Measurements from ENCODE around the gene LHPP.

Gene LHPP

DNA sequence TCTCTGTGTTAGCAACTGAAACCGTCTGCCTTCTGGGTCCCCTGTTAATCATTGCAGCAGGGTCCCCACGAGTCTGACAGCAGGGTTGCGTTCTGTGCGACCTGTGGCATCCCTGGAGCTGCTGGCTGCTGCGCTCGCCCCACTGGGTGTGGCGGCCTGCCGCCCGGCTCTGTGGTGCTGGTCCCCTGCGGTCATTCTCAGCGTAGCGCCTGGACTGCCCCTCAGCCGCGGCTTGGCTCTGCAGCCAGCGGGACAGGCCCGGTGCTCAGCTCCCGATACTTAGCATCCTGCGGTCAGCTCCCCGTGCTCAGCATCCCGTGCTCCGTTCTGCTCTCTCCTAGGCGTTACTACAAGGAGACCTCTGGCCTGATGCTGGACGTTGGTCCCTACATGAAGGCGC lies 35.0 kb downstream of the LHPP start:
- DNase-seq (ENCODE audit: low read depth), result no peak

DNA sequence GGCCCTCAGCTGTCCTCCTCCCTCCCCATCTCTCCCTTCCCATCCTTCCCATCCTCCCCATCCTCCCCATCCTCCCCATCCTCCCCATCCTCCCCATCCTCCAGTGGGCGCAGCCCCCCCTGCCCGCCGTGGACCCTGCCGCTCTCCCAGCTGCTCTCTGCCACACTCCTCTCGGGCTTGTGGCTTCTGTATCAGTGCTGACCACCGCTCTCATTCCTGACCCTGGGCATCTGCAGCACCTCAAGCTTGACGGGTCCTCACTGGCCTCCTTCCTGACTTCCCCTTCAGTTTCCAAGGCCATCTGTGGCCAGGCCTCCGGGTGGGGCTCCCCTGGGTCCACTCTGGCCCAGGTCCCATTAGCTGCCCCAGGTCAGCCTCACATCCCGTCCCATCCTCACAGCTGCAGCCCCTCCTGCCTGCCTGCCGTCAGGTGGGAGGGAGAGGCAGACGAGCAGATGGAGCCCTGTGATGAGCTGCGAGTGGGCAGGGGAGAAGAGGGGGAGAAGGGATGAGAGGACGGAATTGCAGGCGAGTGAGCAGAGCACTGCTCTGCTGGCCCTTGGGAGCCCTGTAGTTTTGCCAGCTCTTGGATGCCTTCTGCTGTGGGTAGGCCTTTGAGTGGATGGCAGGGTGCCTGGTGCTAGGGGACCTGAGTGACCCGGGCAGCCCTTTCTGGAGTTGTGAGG lies 35.7 kb downstream of the LHPP start:
- no peak for DNase-seq (ENCODE audit: low read depth)

DNA sequence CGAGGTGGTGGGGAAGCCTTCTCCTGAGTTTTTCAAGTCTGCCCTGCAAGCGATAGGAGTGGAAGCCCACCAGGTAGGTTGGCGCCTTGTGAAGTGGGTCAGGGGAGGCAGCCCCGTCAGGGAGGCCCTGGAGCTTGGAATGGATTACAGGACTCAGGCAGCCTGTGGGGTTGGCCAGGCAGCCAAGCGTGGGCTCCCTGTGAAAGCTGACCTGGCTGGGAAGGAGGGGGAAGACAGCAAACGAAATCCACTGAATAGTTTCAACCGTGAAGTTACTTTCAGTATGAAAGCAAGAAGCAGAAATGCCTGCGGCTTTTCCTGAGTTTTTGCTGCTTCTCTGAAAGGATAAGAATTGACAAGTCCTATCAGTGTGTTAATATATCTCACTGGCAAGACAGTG lies 36.4 kb downstream of the LHPP start:
- DNase-seq (ENCODE audit: low read depth), result no peak

DNA sequence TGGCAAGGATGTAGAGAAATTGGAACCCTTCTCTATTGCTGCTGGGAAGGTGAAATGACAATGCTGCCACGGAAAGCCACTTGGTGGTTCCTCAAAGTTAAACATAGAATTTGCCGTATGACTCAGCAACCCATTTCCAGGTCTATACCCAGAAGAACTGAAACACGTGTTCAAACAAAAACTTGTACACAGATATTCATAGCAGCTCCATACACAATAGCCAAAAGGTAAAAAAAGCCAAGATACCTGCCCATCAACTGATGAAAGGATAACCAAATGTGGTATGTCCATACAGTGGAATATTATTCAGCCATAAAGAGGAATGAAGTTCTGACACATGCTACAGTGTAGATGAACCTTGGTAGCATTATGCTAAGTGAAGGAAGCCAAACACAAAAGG lies 39.1 kb downstream of the LHPP start:
- no peak for DNase-seq (ENCODE audit: low read depth)

DNA sequence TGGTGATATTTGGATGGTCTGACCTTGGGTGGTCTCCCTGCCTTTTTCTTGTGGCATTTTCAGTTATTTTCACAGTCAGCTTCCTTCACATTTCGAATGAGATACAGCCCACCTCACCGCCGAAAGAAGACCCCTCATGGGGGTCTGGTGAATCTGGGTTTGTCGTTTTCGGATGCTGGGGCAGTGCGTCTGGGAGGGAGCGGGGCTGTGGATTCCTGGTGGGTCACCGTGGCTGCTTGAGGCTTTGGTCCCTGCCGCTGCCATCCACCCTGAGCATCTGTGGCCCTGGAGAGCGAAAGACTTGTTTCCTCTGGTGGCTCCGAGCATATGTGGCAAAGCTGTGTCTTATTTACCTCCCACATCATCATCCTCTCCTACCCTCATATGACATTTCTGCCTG lies 43.1 kb downstream of the LHPP start:
- no peak for DNase-seq (ENCODE audit: low read depth)

DNA sequence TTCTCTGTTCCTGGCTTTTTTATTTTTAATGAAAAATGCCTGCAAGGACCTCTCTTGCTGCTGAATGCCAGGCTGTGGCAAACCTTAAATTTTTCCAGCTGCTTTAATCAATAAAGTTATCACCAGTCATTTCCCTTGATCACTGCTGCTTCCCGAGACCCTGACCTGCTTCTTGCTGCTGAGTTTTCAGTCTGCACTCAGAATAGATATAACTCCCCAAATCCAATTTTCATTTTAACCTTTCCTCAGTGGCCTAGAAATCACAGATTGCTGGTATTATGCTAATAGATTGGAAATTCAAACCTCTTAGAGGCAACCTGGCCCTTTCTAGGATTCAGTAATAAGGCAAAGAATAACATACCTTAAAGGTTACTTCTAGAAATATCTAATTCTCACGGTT lies 43.7 kb downstream of the LHPP start:
- DNase-seq (ENCODE audit: low read depth), result no peak

DNA sequence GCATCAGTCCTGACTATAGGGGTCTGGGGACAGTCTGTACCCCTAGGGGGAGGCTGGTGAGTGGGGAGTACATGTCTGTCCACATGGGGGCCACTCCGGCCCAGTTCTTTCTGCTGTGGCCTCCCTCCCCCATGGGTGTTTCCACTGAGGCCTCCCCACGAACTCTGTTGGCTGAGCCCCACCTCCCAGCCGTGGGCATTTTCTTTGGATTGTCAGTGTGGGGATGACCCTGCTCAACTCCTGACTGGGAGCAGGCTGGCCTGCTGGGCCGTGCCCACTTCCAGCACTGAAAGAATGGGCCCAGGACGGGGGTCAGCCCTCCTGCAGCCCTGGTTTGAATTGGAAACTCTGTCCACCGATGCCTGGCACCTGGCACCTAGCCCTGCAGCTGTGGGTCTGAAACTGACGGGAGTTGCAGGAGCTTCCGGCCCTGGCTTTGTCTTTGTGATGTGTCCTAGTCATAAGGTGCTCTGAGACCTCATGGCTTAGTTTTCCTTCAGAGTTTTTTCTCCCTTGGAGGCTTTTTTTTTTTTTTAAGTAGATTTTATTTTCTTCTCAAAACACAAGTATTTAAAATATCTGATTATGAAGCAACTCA lies 46.5 kb downstream of the LHPP start:
- no peak for DNase-seq (ENCODE audit: low read depth)

DNA sequence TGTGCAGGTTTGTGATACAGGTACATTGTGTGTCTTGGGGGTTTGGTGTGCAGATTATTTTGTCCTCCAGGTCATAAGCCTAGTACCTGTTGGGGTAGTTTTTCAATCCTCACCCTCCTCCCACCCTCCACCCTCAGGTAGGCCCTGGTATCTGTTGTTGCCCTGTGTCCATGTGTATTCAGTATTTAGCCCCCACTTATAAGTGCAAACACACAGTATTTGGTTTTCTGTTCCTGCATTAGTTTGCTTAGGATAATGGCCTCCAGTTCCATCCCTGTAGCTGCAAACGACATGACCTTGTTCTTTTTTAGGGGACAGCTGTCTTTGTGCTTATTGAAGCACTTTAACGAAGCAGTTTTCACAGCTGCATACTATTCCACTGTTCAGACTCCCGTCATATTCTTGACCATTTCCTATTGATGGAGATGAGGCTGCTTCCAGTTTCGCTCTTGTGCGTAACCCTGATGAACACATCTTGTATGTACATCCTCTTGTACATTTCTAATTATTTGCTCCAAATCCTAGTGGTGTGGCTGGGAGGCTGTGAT lies 47.4 kb downstream of the LHPP start:
- DNase-seq (ENCODE audit: low read depth), result no peak

DNA sequence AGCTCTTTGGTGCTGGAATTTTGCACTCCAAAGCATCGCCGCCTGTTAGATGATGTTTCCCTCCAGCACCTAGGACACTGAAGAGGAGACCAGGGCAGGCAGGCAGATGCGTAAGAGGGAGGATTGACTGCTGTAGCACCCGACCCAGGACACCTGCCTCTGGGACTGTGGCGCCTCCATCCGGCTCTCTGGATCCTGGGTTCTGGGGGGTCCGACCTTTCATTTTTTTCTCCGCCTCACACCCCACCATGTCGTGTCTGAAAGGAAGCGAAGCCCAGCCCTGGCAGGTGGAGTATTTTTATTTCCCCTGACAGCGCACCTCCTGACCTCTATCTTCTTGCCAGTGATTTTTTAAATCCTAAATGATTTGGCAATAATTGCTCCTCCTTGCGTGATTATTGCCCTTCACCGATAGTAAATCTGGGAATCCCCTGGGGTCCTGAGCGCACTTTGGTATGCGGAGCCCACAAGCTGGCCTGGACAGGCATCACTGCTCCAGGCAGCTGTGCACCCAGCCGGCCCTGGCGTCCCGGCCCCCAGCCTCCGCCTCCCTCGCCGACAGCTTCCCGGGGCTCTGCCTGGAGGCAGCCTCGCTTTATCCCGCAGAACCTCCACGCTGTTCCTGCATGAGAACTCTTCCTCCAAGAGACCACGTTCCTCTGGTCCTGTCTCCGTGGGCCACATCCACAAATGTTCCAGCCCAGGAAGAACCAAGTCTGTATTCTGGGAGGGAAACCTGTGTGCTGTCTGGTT lies 48.4 kb downstream of the LHPP start:
- DNase-seq (ENCODE audit: low read depth), result no peak

DNA sequence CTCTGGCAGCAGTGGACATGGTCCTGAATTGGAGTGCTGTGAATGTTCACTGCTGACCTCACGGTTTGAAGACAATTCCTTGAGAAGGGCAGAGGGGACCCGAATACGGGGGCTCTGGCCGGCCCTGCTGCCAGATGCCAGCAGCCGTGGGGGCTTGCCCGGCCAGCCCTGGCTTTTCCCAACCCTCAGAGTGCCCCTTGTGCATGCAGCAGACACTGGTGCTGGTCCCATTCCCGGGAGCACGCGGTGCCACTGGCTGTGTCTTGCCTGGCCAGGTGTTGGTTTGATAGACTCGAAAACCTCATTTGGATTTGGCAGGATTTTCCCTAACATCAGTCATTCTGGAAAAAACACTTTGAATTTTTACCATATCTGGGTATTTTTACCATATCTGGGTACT lies 49.1 kb downstream of the LHPP start:
- no peak for DNase-seq (ENCODE audit: low read depth)

DNA sequence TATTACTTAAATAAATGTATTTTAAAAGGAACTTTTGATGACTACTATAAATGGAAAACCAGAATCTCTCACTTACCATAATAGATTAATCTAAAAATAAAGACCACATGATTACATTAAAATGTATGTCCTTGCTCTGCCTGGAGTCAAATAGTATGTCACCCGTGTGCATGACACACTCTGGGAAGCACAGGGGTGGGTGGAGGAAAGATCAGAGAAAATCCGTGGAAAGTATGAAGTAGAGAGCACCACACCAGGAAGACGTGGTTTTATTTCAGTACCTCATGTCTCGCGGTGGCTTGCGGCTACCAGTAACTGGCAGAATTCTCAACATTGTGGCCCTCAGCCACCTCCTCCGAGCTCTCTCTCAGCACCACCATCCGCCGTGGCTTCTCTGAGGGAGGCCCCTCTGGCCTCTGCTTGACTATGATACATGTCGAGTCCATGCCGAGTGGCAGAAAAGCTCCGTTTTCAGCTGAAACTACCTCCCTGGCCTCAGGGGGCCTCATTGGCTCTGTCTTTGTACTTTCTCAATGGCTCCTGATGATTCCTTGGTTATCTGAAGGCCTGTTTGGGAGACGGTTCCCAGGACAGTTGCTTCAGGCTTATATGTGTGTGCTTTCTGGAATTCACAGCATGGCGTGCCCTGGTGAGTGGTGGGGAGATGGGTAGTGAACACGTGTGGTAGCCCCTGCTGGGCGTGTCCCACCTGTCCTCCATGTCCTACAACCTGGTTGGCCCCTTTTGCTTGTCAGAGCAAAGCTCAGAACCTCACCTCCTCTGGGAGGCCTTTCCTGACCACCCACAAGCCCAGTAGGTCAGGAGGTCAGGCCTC lies 49.8 kb downstream of the LHPP start:
- DNase-seq (ENCODE audit: low read depth), result no peak

DNA sequence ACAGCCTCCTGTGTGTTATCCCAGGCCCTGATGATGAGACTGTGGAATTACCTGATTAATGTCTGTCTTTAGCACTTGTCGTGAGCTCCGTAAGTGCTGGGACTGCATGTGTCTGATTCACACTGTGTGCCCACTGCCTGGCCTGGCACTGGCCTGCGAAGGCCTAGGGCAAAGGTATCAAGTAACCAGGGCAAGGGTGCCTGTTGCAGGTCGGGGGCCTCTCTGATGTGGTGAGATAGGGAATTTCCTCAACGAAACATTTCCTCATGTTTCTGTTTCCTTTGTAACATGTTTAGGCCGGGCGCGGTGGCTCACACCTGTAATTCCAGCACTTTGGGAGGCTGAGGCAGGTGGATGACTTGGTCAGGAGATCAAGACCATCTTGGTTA lies 50.4 kb downstream of the LHPP start:
- no peak for DNase-seq (ENCODE audit: low read depth)

DNA sequence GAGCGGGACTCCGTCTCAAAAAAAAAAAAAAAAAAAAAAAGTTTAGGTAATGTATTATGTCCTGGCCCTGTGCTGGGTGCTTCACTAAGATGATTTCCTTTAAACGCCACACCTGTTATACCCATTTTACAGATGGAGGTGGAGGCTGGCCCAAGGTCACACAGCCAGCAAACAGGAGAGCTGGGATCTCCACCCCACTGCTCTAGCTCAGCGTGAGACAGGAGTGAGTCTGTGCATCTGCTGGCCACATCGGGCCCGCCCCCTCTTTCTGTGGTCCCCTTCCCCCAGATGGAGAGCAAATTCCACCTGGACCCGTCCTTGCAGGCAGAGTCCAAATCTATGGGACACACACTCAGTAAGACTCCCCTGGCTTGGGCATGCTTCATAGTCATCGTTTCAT lies 51.0 kb downstream of the LHPP start:
- no peak for DNase-seq (ENCODE audit: low read depth)

DNA sequence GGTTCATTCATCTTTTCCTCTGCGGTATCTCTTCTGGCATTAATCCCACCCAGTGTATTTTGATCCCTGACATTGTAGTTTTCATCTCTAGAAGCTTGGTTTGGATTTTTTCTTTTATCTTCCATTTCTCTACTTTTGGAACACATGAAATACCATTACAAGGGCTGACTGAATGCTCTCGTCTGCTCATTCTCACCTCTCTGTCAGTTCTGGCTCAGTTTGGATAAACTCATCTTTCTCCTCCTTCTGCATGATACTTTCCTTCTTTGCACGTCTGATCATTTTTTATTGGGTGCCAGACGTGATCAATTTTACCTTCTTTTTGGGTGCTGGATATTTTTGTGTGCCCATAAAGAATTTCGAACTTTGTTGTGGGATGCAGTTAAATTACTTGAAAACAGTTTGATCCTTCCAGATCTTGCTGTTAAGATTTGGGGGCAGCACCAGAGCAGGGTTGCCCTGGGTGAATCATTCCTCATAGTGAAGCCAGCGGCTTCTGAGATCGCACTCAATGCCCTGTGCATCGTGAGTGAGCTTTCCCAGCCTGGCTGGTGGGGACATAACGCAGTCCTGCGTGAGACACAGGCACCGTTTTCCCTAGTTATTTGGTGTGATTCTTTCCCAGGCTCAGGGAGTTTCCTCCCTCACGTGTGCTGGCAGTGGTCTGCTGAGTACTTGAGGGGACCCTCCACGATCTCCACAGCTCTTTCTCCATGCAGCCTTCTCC lies 53.8 kb downstream of the LHPP start:
- no peak for DNase-seq (ENCODE audit: low read depth)

DNA sequence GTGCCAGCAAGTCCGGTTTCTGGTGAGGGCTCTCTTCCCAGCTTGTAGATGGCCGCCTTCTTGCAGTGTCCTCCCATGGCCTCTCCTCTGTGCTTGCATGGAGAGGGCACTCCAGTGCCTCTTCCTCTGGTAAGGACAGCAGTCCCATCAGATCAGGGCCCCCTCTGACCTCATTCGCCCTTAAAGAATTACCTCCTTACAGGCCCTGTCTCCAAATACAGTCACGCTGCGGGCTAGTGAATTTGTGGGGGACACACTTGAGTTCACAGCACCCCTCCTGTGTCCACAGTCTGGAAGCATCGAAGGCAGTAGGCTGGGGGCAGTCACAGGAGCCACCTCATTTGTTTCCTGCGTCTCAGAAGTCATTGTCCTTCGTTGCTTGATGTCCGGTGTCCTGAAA lies 54.6 kb downstream of the LHPP start:
- DNase-seq (ENCODE audit: low read depth), result no peak

DNA sequence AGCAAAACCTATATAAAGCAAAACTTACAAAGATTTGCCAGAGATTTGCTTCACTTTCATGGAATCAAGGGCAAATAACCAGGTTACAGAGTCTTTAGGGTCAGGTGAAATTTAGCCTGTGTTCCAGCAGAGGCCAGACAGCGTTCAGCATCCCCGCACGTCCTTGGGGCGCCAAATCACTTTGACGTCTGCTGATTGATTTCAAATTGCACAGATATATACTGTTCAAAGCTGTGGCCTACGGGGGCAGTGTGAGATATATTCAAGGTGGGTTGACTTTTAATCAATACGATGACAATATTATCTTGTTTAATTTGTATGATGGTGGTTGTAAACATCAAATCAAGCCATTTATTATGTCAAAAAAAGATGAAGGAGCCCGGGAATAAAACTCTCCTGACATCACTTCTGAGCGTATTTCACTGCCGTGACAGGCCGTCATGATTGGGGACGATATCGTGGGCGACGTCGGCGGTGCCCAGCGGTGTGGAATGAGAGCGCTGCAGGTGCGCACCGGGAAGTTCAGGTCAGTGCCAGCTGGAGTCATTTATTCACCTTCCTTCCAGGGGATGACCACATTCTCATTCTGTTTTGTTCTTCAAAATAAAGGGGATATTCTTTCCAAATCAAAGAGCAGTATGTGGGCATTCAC lies 55.2 kb downstream of the LHPP start:
- no peak for DNase-seq (ENCODE audit: low read depth)

DNA sequence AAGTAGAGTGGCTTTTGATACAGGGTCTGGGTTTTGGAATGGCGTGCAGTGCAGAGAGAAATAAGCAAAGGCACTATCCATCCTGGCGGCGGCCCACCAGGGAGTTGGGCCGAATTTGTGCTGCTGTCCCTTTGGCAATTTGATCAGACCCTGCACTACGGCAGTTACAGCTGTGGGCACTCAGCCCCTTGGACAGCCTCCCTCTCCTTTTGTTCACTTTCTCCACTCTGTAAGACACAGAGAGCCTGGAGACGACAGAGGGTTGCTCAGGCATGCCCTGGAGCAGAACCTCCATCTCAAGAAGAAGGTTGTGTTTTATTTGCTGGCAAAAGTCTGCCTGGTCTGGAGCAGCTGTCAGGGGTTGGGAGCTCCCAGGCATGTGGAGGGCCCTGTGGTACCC lies 55.8 kb downstream of the LHPP start:
- DNase-seq (ENCODE audit: low read depth), result no peak

DNA sequence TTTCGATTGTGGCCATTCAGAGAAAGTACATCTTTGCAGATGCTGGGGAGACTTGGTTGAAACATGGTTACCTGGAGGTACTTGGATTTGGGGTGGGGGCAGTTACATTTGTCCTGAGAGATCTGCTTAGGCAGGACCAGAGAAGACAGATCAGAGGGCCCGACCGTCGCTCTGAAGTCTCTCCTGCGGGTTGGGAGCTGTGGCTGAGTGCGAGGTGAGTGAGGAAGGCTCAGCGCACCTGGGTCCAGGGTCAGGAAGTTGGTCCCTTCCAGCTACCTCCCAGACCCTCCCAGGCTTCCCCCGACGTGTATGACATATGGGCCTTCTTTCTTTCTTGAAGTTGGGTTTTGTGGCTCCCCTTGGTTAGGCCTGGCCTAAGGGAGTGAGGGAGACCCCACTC lies 56.3 kb downstream of the LHPP start:
- DNase-seq (ENCODE audit: low read depth), result no peak

DNA sequence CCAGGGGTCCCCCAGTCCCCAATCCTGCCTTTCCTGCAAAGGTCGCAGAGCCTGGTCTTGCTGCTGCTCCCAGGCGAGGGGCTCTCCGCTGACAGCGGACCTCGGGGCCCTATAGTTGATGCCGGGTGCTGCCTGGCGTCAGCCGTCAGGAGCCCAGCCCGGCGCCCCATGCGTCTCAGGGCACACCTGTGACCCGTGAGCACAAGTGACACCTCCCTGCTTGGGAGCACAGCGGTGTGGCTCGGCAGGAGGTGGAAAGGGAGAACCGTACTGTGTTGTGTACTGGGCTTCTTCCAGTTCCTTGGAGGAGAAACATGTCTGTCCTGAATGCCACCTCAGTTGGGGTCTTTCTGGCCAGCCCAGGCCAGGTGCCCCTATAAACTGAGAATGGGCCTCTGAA lies 56.7 kb downstream of the LHPP start:
- no peak for DNase-seq (ENCODE audit: low read depth)

DNA sequence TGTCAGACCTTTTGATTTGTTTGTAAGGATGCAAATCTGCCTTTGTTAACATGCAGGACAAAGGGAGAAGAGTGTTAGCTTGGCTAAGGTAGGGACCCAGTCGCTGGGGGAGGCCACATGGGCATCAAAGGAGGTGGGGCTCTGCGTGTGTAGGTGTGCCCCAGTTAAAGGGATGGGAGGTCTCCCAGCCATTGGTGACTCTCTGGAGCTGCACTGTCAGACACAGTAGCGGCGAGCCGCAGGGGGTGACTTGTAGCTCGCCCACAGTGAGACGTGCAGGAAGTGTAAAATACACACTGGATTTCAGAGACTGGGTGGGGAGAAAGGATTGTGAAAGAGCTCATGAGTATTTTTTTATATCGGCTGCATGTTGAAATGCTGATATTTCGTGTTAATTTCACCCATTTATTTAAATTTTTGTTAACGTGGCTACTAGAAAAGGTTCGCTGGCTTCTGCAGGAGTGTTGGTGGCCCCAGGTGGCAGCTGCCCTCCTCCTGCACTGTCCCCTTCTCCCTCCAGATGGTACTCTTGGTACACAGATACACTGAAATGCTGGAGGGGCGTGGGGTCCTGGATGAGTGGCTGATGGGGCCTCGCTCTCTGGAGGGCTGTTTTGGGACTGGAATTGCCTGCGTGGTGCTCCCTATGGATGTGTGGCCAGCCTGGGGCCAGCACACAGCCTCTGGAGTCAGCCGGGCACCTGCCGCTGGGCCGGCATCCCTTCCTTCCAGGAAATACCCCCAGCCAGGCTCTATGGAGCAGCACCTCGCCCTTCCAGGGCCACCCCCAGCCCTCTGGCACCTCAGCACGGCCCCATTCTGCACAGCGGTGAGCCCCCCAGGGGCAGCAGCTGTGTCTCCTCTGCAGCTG lies 59.2 kb downstream of the LHPP start:
- no peak for DNase-seq (ENCODE audit: low read depth)
